Smooth muscle cell (in vitro differentiated cells): ENCODE data around the gene QKI. TPM values are rescaled to one million over a fixed set of nuclear protein-coding genes. Genes with fewer than 3 reads are reported as not detected.

Experiments used
- DNase-seq: peaks from one replicate; lab custom pipeline; 2025; ENCODE audit not compliant: unreplicated experiment; lab: John Stamatoyannopoulos, UW
- H2AFZ ChIP-seq: fragments of 200-600 bp; sonication (generic); 2 replicates; pipeline ENCODE4 v1.6.0; 2016; ENCODE audit warnings: antibody characterized with exemption, low read depth, mild to moderate bottlenecking
- H3F3A ChIP-seq: fragments of 200-600 bp; sonication (generic); 2 replicates; pipeline ENCODE4 v1.6.0; 2017; ENCODE audit warnings: antibody characterized with exemption, low read depth
- H3K27ac ChIP-seq: fragments of 200-600 bp; sonication (generic); 2 replicates; pipeline ENCODE4 v1.5.1; 2016; ENCODE audit warnings: low read depth, mild to moderate bottlenecking
- H3K27me3 ChIP-seq: fragments of 200-600 bp; sonication (generic); 2 replicates; pipeline ENCODE4 v1.6.1; 2016; ENCODE audit warnings: low read depth, mild to moderate bottlenecking
- H3K36me3 ChIP-seq: fragments of 200-600 bp; sonication (generic); 2 replicates; pipeline ENCODE4 v1.5.1; 2016; ENCODE audit warnings: low read depth
- H3K4me1 ChIP-seq: fragments of 200-600 bp; sonication (generic); 2 replicates; pipeline ENCODE4 v1.5.1; 2016; ENCODE audit warnings: low read depth
- H3K4me2 ChIP-seq: fragments of 200-600 bp; sonication (generic); 2 replicates; pipeline ENCODE4 v1.6.0; 2016; ENCODE audit warnings: mild to moderate bottlenecking
- H3K4me3 ChIP-seq: fragments of 200-600 bp; sonication (generic); 2 replicates; pipeline ENCODE4 v1.5.1; 2016; ENCODE audit warnings: mild to moderate bottlenecking
- H3K79me2 ChIP-seq: fragments of 200-600 bp; sonication (generic); 2 replicates; pipeline ENCODE4 v1.6.0; 2016; ENCODE audit warnings: low read depth, mild to moderate bottlenecking
- H3K9ac ChIP-seq: fragments of 200-600 bp; sonication (generic); 2 replicates; pipeline ENCODE4 v1.6.0; 2016; ENCODE audit warnings: low read depth
- H3K9me3 ChIP-seq: fragments of 200-600 bp; sonication (generic); replicated peaks from 2 replicates; pipeline ENCODE4 v1.5.1; 2016; ENCODE audit warnings: low read depth
- H4K20me1 ChIP-seq: fragments of 200-600 bp; sonication (generic); 2 replicates; pipeline ENCODE4 v1.6.0; 2016; ENCODE audit warnings: low read depth
- CTCF ChIP-seq: fragments of 200-600 bp; sonication (generic); IDR thresholded peaks from 2 replicates; pipeline ENCODE4 v1.5.1; 2017; ENCODE audit warnings: borderline replicate concordance, mild to moderate bottlenecking, antibody characterized with exemption; ENCODE audit not compliant: insufficient read depth, poor library complexity, severe bottlenecking
- WGBS: methylation state at CpG from one replicate; pipeline ENCODE4 v1.1.7; 2016; ENCODE audit warnings: low lambda C conversion rate; 5-methylcytosine and 5-hydroxymethylcytosine counted together
- polyA plus RNA-seq: library from polyadenylated mRNA; unstranded; fragments of >200 nt; fragmentation: Nextera tagmentation; extraction: Ambion mirVana; gene quantifications from 2 replicates; pipeline ENCODE4 v1.2.1, GENCODE V29; 2016
- total RNA-seq: library from RNA; depleted of rRNA; stranded (reverse); fragments of >200 nt; gene quantifications from 2 replicates; pipeline ENCODE4 v1.2.3, GENCODE V29; 2014

Gene QKI
- total and polyA plus RNA-seq, 2 experiments from 2014 or later = 65.1 to 162 TPM

GRCh38 chr6:163533443-163533842 is 118.9 kb downstream of the QKI start:
- Histone ChIP-seq H2AFZ (no peak overlapping the region), H4K20me1 (peaks cover 100% of the 10 kb centered on the region), H3K9ac (no peak overlapping the region), H3K27me3 (no peaks in the 10 kb centered on the region), H3F3A (peaks cover 16% of the 10 kb centered on the region), H3K4me2 (peak overlapping the region; percentile 40), H3K27ac (peak overlapping the region; percentile 77), H3K79me2 (peaks cover 94% of the 10 kb centered on the region), H3K36me3 (no peaks in the 10 kb centered on the region), H3K4me3 (no peak overlapping the region), H3K4me1 (peaks cover 18% of the 10 kb centered on the region), H3K9me3 (no peaks in the 10 kb centered on the region)
- no peak for DNase-seq
- WGBS = 2% methylated on average over 2 of the region's 2 CpGs
- TF ChIP-seq CTCF = no peak

DNA sequence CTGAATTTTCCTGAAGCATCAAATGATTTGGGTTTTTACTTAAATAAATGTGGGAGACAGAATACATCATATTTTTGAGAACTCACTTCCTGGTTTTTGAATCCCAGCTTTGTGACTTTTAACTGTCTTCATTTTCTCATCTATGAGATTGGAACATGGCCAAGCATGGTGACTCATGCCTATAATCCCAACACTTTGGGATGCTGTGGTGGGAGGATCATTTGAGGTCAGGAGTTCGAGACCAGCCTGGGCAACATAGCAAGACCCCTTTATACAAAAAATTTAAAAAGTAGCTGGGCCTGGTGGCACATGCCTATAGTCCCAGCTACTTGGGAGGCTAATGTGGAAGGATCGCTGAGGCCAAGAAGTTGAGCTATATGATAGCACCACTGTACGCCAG is 122.3 kb downstream of the QKI start:
- no peak overlapping the region for H3K4me3 ChIP-seq
- TF ChIP-seq CTCF = no peak
- peaks cover 5% of the 10 kb centered on the region for H3F3A ChIP-seq
- peaks cover 100% of the 10 kb centered on the region for H4K20me1 ChIP-seq
- no peak for DNase-seq
- H3K4me2 ChIP-seq = no peak overlapping the region
- H3K79me2 ChIP-seq = peaks cover 96% of the 10 kb centered on the region
- H2AFZ ChIP-seq = no peak overlapping the region
- H3K9me3 ChIP-seq = no peaks in the 10 kb centered on the region
- WGBS = 96% methylated on average over 3 of the region's 3 CpGs
- H3K36me3 ChIP-seq = peaks cover 4% of the 10 kb centered on the region
- no peak overlapping the region for H3K27ac ChIP-seq
- no peak overlapping the region for H3K9ac ChIP-seq
- peaks cover 11% of the 10 kb centered on the region for H3K4me1 ChIP-seq
- H3K27me3 ChIP-seq = no peaks in the 10 kb centered on the region

DNA sequence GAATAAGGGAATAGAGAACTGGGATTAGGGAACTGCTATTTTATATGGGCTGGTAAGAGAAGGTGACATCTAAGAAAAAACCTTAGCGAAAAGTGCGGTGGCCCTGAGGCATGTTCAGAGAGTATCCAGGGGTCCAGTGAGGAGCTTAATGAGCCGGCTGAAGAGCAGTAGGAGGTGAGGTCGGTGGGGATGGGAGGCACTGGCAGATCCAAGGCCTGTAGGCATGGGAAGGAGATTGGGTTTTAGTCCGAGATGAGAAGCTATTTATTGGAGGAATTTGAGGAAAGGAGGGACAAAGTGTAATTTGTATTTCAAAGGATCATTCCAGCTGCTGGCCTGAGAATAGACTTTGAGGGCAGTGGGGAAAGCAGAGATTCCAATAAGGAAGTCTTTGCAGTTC is 123.8 kb downstream of the QKI start:
- peaks cover 4% of the 10 kb centered on the region for H3K36me3 ChIP-seq
- H3K9me3 ChIP-seq = no peaks in the 10 kb centered on the region
- H3K27me3 ChIP-seq = no peaks in the 10 kb centered on the region
- no peak overlapping the region for H2AFZ ChIP-seq
- H3K27ac ChIP-seq = no peak overlapping the region
- H3K4me3 ChIP-seq = no peak overlapping the region
- DNase-seq = no peak
- no peak overlapping the region for H3K9ac ChIP-seq
- no peak overlapping the region for H3K4me2 ChIP-seq
- H3K4me1 ChIP-seq = peaks cover 7% of the 10 kb centered on the region
- TF ChIP-seq CTCF = no peak
- peaks cover 95% of the 10 kb centered on the region for H3K79me2 ChIP-seq
- H3F3A ChIP-seq = no peaks in the 10 kb centered on the region
- peaks cover 100% of the 10 kb centered on the region for H4K20me1 ChIP-seq
- 67% methylated on average over 5 of the region's 5 CpGs for WGBS

DNA sequence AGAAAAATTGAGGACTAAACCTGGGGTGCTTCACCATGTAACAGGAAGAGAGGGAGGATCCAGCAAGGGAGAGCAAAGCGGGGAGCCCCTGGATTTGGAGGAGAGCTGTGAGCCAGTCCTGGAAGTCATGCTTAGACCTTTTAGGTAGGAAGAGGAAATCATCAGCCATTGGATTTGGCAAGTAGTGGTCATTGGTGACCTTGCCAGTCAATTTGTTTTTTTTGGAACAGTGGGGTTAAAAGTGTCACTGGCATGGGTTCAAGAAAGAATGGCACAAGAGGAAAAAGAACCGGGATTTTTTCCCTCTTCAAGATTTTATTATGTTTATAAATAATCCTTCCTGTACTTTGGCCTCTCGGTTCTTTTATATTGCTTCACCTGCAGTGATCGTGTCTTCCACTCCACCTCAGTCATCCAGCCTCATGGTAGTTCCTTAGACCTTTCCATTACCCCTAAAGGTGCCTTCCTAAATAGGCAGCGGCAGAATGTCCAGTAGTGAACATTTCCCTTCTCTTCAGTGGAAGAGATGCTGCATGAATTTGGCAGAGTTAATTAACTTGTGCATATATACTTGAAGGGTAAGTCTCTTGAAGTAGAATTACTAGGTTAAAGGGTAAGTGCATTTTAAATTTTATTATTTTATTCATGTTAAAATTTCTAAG is 124.7 kb downstream of the QKI start:
- Histone ChIP-seq H3K27me3 (no peaks in the 10 kb centered on the region), H3K9me3 (no peaks in the 10 kb centered on the region), H4K20me1 (peaks cover 100% of the 10 kb centered on the region), H3K79me2 (peaks cover 97% of the 10 kb centered on the region), H3F3A (no peaks in the 10 kb centered on the region), H3K27ac (no peak overlapping the region), H3K4me1 (peaks cover 14% of the 10 kb centered on the region), H3K36me3 (peaks cover 4% of the 10 kb centered on the region), H3K4me2 (no peak overlapping the region), H3K9ac (no peak overlapping the region), H3K4me3 (no peak overlapping the region), H2AFZ (no peak overlapping the region)
- TF ChIP-seq CTCF = no peak
- no peak for DNase-seq
- WGBS = 98% methylated on average over 5 of the region's 5 CpGs
